Measurements from ENCODE around the gene TSPAN14.
"Not testable (repeated sequence)": the region's sequence is repeated elsewhere in the genome, so short reads cannot be mapped to it uniquely, and the experiment has no call there.

TSPAN14 gene

GRCh38 chr10:80470266-80470665, 16.2 kb downstream of the TSPAN14 start:
- DNase-seq (ENCODE audit: low read depth): no peak

- DNase-seq (ENCODE audit: low read depth): no peak
Observed at GRCh38 chr10:80471001-80471400, 16.9 kb downstream of the TSPAN14 start.

GRCh38 chr10:80471715-80472233, 17.7 kb downstream of the TSPAN14 start:
- DNase-seq (ENCODE audit: low read depth): no peak

GRCh38 chr10:80472234-80473095, 18.4 kb downstream of the TSPAN14 start:
- peak; percentile 90 for DNase-seq (ENCODE audit: low read depth)

- no peak for DNase-seq (ENCODE audit: low read depth)
Observed at GRCh38 chr10:80473096-80473657, 19.1 kb downstream of the TSPAN14 start.

- no peak for DNase-seq (ENCODE audit: low read depth)
Observed at GRCh38 chr10:80473692-80474596, 19.8 kb downstream of the TSPAN14 start.

GRCh38 chr10:80474597-80474910, 20.4 kb downstream of the TSPAN14 start:
- no peak for DNase-seq (ENCODE audit: low read depth)

- DNase-seq (ENCODE audit: low read depth): no peak
Observed at GRCh38 chr10:80474941-80475340, 20.8 kb downstream of the TSPAN14 start.

GRCh38 chr10:80475641-80476040, 21.5 kb downstream of the TSPAN14 start:
- not testable (repeated sequence) for DNase-seq (ENCODE audit: low read depth)

- DNase-seq (ENCODE audit: low read depth): no peak
Observed at GRCh38 chr10:80476685-80477084, 22.6 kb downstream of the TSPAN14 start.

GRCh38 chr10:80477813-80478212, 23.7 kb downstream of the TSPAN14 start:
- DNase-seq (ENCODE audit: low read depth): peak; percentile 53

- not testable (repeated sequence) for DNase-seq (ENCODE audit: low read depth)
Observed at GRCh38 chr10:80480373-80480772, 26.3 kb downstream of the TSPAN14 start.

- no peak for DNase-seq (ENCODE audit: low read depth)
Observed at GRCh38 chr10:80480852-80481251, 26.7 kb downstream of the TSPAN14 start.

- no peak for DNase-seq (ENCODE audit: low read depth)
Observed at GRCh38 chr10:80484243-80484642, 30.1 kb downstream of the TSPAN14 start.

GRCh38 chr10:80484676-80485075, 30.6 kb downstream of the TSPAN14 start:
- no peak for DNase-seq (ENCODE audit: low read depth)

- no peak for DNase-seq (ENCODE audit: low read depth)
Observed at GRCh38 chr10:80485076-80485945, 31.2 kb downstream of the TSPAN14 start.

- DNase-seq (ENCODE audit: low read depth): no peak
Observed at GRCh38 chr10:80485946-80486764, 32.0 kb downstream of the TSPAN14 start.

- DNase-seq (ENCODE audit: low read depth): no peak
Observed at GRCh38 chr10:80486785-80487420, 32.8 kb downstream of the TSPAN14 start.

- no peak for DNase-seq (ENCODE audit: low read depth)
Observed at GRCh38 chr10:80487421-80487785, 33.3 kb downstream of the TSPAN14 start.

Measured in fibroblast of gingiva (primary cell).